Epidermal melanocyte (primary cell): Measurements from ENCODE around the gene IFTAP.
A peak's percentile ranks its signal among the peaks of the same experiment; 100 is the strongest.
"Not testable (repeated sequence)": the region's sequence is repeated elsewhere in the genome, so short reads cannot be mapped to it uniquely, and the experiment has no call there.

Experiments
- DNase-seq: peaks from one replicate; pipeline ENCODE4 v3.0.0; 2011; ENCODE audit warnings: low spot score; ENCODE audit not compliant: insufficient read length

IFTAP gene

GRCh38 chr11:36594316-36594989 lies at the start of gene IFTAP:
IFTAP (plus strand) TSS chr11:36594502; CDS start chr11:36610104, 15,602 bp downstream.
- peak; percentile 93 for DNase-seq

- no peak for DNase-seq
Observed at GRCh38 chr11:36550385-36551115, 43.8 kb upstream of the IFTAP start.

GRCh38 chr11:36557390-36557789 lies 36.9 kb upstream of the IFTAP start:
- not testable (repeated sequence) for DNase-seq

- DNase-seq: no peak
Observed at GRCh38 chr11:36557991-36558390, 36.3 kb upstream of the IFTAP start.

- DNase-seq: no peak
Observed at GRCh38 chr11:36558571-36559413, 35.5 kb upstream of the IFTAP start.

GRCh38 chr11:36564376-36565030 lies 29.8 kb upstream of the IFTAP start:
- peak; percentile 66 for DNase-seq

GRCh38 chr11:36565031-36565610 lies 29.2 kb upstream of the IFTAP start:
- no peak for DNase-seq

GRCh38 chr11:36566407-36567053 lies 27.8 kb upstream of the IFTAP start:
- DNase-seq: no peak

- no peak for DNase-seq
Observed at GRCh38 chr11:36567694-36568093, 26.6 kb upstream of the IFTAP start, which contains the start of gene RAG1. RAG1 (plus strand) TSS chr11:36568007; CDS start chr11:36573305, 5,298 bp downstream.

GRCh38 chr11:36569095-36569494 lies 25.2 kb upstream of the IFTAP start:
- no peak for DNase-seq

- no peak for DNase-seq
Observed at GRCh38 chr11:36574486-36574885, 19.8 kb upstream of the IFTAP start.

GRCh38 chr11:36577373-36577772 lies 16.9 kb upstream of the IFTAP start:
- DNase-seq: no peak

GRCh38 chr11:36577859-36578258 lies 16.4 kb upstream of the IFTAP start:
- no peak for DNase-seq

GRCh38 chr11:36578458-36578857 lies 15.8 kb upstream of the IFTAP start:
- DNase-seq: no peak

- no peak for DNase-seq
Observed at GRCh38 chr11:36581536-36581935, 12.8 kb upstream of the IFTAP start.

GRCh38 chr11:36583667-36584066 lies 10.6 kb upstream of the IFTAP start:
- no peak for DNase-seq

- no peak for DNase-seq
Observed at GRCh38 chr11:36586543-36586942, 7.8 kb upstream of the IFTAP start.

GRCh38 chr11:36588099-36588498 lies 6.2 kb upstream of the IFTAP start:
- no peak for DNase-seq

- no peak for DNase-seq
Observed at GRCh38 chr11:36590513-36590912, 3.8 kb upstream of the IFTAP start.

- no peak for DNase-seq
Observed at GRCh38 chr11:36591433-36591832, 2.9 kb upstream of the IFTAP start.

- DNase-seq: no peak
Observed at GRCh38 chr11:36596880-36597279, 2.6 kb downstream of the IFTAP start.
